Measurements from ENCODE around the gene KRTAP12-3.
"Not testable (repeated sequence)": the region's sequence is repeated elsewhere in the genome, so short reads cannot be mapped to it uniquely, and the experiment has no call there.

The KRTAP12-3 gene

DNA sequence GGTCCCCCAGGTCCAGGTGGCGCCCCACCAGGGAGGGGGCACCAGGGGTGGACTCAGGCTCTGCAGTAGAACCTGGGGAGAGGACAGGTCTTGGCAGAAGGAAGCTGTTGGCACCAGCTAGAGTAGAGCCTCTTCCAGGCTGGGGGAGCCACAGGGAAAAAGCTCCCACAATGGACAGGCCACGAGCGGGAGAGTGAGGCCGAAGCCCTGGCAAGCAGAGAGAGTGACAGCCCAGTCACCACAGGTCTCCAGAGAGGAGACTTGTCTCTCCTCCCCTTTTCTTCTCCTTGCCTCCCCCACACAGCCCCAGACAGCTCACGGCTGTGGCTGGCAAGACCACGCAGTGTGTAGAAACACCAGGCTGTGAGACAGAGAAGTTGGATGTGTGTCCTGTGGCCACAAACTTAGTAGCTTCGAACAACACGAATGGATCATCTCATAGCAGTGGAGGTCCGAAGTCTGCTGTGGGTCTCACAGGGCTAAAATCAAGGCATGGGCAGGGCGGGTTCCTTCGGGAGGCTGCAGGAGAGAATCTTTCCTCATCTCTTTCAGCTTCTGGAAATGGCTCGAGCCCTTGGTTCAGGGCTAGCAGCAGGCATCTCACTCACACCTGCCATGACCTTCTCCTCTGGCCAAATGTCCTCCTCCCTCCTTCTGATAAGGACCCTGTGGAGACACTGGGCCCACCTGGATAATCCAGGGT lies 6.6 kb upstream of the KRTAP12-3 start:
- DNase-seq (ENCODE audit: low spot score), result no peak

DNA sequence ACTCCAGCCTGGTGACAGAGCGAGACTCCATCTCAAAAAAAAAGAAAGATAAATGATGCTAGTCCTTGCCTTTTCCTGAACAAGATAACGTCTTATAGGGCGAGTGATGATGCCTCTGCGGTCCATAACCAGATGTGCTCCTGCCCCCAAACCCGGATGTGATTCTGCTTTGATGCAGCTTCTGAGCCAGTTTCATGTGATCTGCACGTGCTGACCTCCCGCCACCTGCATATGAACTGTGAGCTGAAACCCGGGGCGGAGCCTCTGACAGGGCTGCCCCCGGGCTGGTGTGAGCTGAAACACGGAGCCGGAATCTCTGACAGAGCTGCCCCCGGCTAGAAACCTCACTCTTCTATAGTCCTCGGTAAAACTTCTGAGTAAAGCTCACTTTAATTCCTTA lies 4.6 kb upstream of the KRTAP12-3 start:
- no peak for DNase-seq (ENCODE audit: low spot score)

DNA sequence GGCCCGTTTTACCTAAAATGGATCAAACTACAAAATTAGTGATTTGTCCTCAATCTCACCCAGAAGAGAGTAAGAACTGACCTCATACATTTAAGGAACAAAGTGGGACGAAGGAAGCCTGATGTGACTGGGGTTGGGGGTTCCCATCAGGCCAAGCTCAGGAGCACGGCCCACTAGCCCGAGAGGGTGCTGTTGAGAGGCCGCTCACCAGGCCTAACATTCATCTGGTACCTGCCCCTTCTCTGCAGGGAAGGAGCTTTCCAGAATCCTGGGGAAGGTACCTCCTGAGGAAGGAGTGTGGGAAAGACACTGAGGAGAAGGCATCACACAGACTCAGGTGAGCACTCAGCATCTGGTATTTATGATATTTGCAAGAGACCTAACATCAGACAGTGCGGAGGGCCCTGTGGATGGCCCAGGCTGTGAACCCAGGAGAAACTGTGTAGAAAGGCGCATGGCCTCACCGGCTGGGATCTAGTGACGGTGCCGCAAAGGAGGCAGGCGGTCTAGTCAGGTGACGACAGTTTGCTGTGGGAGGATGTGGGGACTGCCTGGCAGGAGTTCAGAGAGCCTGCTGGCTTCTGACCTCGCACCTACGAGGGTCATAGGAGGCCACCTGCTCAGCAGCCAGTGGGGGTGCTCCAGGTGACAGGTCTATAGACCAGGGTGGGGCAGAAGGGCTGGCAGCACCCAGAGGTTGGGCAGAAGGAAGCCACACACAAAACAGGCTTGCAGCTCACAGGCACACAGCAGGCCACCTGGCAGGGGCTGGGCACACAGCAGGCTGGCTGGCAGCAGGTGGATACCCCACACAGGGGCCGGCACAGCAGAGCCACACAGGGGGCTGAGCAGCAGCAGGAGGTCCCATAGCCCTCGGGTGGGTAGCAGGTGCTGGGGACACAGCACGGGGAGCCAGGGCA lies 3.8 kb upstream of the KRTAP12-3 start:
- DNase-seq (ENCODE audit: low spot score), result no peak

DNA sequence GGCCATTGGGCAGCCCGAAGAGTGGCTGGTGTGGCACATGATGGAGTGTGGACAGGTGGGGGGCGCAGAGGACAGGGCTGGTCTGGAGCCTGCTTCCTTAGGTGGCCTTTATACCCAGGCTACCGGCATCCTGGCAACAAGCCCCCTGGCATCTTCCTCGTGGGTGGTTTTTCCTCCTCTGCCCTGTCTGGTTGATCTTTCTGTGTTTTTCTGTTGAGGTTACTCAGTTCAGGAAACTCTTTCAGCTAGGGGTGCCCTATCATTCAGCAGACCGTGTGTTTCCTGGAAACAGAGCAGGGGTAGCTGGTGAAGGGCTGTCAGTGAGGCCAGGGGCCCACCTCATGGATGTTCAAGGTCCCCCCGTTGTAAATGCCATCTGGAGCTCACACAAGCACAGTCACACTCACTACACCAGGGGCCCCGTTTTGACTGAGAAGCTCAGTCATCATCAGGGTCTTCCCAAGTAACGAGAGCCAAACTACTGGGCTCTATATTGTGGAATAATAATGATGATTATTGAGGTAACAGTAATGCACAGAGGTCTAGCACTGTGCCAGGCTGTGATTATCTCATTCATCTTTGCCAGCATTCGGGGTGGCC lies 3.1 kb upstream of the KRTAP12-3 start, which contains the start of gene KRTAP12-4:
KRTAP12-4 (minus strand) TSS at position 84 of the 600 bp plus-strand sequence; CDS start at position 39, 45 bp downstream.
- no peak for DNase-seq (ENCODE audit: low spot score)

DNA sequence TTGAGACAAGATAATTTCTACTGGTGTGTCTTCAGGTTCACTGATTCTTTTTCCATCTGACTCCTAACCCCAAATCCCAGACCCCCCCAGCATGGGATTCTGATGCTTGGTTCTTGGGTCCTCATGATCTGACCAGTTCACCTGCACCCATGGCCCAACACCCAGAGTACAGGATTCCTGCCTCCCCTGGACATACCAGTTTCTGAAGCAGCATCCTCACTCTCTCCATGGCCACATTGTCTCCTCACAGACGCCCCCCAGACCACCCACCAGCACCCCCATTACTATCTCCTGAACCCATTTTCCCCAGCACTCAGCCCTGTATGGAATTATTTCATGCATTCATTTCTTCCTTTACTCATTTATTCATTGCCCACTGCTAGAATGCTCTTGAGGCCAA lies 864 bp upstream of the KRTAP12-3 start:
- no peak for DNase-seq (ENCODE audit: low spot score)

DNA sequence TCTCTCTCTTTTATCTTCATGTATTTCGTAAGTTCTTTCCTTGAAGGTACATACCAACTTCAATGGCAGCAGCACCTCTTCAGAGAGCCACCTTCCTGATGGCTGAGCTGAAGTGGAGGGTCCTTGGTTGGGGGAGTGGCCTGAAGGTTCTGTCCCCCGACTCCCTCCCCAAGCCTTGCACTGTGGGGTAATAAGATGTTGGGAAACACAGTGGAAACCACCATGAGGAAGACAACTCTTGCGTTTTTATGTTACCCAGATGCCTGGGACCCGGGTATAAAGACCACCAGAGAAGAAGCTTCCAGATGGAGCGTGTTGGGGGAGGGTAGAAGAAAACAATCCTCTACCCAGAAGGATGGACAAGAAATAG lies 794 bp downstream of the KRTAP12-3 start:
- no peak for DNase-seq (ENCODE audit: low spot score)

DNA sequence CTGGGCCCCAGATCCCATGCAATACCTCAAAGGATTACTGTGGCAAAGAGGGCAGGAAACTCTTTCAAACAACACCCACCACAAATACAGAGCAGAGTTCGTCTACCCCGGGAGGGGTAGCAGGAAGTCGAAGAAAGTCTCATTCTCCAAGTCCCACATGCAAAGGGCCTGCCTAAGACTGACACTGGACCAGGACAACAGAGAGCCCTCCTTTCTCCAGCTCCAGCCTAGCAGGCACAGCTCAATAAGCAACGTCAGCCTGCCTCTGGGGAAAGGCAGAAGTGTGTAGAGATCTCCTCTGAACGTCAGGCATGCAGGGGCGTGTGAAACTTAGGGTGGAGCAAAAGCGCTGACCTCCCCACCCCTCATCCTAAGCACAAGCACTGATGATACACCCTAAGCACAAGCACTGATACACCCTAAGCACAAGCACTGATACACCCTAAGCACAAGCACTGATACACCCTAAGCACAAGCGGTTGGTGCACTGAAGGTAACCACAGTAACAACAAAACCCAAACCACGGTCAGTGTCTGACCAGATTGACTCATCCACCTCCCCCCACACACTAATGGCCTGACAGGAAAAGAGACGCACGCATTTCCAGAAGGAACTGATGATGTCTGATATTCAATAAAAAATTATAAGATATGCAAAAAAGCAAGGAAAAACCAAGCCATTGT lies 1.3 kb downstream of the KRTAP12-3 start:
- peak; percentile 41 for DNase-seq (ENCODE audit: low spot score)

DNA sequence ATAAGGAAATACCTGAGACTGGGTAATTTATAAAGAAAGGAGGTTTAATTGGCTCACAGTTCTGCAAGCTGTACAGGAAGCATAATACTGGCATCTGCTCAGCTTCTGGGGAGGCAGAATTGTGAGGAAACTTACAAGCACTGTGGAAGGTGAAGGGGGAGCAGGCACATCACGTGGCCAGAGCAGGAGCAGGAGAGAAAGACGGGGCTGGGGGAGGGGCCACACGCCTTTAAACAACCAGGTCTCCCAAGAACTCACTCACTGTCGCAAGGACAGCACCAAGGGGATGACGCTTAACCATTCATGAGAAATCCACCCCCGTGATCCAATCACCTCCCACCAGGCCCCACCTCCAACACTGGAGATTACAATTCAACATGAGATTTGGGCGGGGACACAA lies 3.8 kb downstream of the KRTAP12-3 start:
- not testable (repeated sequence) for DNase-seq (ENCODE audit: low spot score)

DNA sequence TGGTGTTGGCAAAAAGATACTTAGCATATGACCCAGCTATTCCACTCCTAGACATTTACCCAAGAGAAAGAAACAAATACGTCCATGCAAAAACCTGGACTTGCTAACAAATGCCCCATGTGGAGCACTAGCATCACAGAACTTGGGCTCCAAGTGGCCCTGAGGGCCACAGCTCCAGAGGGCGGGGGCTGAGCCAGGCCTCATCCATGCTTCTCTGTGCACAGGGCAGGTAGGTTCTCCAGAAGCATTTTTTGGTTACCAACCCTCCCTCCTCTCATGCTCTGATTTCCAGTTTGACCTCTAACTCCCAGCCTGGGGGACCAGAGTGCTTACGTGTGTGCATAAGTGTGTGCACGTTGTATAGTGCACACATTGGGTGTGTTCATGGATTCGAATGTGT lies 7.0 kb downstream of the KRTAP12-3 start:
- DNase-seq (ENCODE audit: low spot score), result no peak

DNA sequence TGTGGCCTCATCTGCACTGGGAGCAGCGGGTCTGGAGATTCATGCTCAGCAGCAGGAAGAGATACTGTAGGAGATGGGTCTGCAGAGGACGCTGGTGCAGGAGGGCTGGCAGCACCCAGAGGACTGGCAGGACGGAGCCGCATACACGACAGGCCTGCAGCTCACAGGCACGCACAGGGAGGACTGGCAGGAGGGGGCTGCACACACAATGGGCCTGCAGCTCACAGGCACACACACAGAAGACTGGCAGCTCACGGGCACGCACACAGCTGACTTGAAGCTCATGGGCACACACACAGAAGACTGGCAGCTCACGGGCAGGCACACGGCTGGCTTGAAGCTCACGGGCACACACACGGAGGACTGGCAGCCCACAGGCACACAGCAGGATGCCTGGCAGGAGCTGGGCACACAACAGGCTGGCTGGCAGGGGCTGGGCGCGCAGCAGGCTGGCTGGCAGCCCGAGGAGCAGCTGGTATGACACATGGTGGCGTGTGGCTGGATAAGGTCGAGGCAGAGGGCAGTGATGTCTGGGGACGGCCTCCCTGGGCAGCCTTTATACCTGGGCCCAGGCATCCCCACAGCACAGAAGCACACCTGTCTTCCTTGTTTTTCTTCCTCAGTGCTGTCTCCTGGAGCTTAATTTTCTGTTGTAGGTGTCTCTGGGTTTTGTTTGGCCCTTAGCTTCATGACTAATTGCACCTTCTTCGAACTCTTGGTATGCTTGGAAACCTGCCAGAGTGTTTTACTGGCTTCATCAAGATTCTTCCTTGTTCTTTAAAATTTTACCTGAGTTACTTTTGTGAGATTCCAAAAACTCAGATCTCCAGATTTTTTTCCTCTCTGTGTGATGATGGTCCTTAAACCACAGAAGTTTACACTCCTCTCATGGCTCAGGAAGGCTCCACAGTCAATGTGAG lies 8.9 kb downstream of the KRTAP12-3 start, which contains the start of gene KRTAP12-2:
KRTAP12-2 (minus strand) TSS at position 527 of the 920 bp plus-strand sequence; CDS start at position 486, 41 bp downstream.
- no peak for DNase-seq (ENCODE audit: low spot score)

DNA sequence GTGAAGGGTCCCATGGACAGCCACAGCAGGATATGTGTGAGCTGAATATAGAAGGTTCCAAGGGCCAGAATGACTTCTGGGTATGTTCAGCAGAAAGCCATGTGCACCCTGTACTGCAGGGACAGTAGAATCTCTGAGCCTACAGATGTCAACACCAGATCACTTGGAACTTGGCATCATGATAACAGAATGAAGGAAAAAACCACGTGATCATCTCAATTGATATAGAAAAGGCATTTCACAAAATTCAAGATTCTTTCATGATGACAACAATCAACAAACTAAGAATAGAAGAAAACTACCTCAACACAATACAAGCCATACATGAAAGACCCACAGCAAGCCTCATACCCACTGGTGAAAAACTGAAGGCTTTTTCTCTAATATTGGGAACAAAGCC lies 9.9 kb downstream of the KRTAP12-3 start:
- no peak for DNase-seq (ENCODE audit: low spot score)

DNA sequence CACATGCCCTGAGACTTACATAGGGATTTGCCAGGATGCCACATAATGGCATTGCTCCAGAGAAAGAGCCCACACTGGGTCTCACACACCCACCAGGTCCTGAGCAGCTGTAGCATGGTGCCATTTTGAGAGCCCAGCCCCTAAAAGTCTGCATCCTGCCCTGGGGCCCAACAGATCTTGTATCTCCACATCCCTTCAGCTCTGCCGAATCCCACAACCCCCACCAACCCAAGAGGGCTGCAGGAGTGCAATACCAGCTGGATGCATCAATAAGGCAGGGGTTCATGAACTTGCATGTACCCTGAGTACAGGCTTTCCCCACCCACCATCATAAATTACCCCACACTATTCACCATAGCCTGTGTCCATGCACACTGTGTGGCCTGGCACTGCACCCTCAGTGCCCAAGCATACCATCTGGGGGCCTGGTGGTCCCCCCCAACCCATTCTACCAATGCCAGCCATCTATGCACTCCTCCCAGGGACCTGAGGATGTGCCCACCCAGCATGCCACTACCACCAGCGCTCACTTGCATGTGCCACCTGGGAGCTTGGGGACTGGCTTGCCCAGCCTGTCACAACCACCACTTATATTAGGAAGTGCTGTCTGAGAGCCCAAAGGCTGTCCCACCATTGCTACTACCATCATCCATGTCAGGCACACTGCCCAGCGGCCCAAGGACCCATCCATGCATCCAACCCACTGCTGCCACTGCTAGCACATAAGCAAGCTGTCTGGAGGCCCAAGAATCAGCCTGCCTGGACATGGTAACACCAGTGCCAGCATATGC lies 13.1 kb downstream of the KRTAP12-3 start:
- no peak for DNase-seq (ENCODE audit: low spot score)

DNA sequence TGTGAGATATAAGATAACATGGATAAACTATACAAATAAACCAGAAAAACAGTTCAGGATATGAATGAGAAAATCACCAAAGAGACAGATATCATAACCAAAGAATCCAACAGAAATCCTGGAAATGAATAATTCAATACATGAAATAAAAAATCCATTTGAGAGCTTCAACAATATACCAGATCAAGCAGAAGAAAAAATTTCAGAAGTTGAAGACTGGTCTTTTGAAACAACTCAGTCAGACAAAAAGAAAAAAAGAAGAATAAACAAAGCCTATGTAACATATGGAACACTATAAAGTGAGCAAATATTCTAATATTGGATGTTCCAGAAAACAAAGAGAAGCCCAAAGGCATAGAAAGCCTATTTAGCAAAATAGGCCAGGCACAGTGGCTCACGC lies 14.2 kb downstream of the KRTAP12-3 start:
- no peak for DNase-seq (ENCODE audit: low spot score)

DNA sequence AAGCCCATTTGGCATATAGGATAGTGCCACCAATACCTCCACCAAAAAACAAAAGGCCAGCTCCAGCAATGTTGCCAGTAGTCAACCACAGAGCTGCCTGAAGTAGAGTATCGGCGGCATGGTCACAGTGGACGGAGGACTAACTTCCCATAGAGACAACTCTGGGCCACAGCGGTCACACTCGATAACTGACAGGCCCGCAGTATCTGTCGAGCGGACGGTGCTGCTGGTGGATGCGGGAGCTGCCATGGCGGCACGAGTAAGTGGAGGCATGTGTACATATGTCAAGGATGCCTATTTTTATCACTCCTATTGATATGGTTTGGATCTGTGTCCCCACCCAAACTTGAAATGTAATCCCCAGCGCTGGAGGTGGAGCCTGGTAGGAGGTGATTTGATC lies 20.1 kb downstream of the KRTAP12-3 start:
- no peak for DNase-seq (ENCODE audit: low spot score)

DNA sequence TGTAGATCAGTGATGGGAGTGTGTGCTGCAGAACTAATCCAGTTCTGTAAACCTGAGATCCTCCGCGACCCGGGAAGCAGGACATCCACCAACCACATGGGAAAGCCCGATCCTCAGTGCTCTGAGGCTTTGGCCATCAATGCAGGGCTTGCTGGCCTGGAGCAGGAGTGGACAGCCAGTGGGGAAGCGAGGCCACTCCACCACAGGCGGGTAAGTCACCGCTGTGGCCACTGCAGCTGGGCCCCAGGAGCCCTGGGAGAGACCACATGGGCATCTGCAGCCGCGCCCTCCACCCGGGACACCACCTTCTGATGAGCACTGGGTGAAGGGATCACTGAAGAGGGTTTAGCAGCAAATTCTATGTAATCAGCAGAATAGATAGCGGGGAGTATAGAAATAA lies 23.4 kb downstream of the KRTAP12-3 start:
- DNase-seq (ENCODE audit: low spot score), result no peak

DNA sequence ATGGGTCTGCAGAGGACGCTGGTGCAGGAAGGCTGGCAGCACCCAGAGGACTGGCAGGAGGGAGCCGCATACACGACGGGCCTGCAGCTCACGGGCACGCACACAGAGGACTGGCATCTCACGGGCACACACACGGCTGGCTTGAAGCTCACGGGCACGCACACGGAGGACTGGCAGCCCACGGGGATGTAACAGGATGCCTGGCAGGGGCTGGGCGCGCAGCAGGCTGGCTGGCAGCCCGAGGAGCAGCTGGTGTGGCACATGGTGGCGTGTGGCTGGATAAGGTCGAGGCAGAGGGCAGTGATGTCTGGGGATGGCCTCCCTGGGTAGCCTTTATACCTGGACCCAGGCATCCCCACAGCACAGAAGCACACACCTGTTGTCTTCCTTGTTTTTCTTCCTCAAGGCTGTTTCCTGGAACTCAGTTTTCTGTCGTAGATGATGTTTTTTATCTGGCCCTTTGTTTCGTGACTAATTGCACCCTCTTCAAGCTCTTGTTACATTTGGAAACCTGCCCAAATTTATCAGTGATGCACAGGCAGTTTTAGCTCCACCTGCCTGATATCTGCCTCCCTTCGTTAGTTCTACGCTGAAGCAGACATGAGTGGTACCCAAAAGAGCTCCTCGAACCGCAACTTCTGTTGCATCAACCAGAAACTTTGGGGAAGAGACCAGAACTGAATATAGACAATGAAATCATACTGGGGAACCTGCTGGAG lies 24.3 kb downstream of the KRTAP12-3 start, which contains the start of gene KRTAP12-1:
KRTAP12-1 (minus strand) TSS at position 303 of the 719 bp plus-strand sequence; CDS start at position 263, 40 bp downstream.
- DNase-seq (ENCODE audit: low spot score), result no peak

DNA sequence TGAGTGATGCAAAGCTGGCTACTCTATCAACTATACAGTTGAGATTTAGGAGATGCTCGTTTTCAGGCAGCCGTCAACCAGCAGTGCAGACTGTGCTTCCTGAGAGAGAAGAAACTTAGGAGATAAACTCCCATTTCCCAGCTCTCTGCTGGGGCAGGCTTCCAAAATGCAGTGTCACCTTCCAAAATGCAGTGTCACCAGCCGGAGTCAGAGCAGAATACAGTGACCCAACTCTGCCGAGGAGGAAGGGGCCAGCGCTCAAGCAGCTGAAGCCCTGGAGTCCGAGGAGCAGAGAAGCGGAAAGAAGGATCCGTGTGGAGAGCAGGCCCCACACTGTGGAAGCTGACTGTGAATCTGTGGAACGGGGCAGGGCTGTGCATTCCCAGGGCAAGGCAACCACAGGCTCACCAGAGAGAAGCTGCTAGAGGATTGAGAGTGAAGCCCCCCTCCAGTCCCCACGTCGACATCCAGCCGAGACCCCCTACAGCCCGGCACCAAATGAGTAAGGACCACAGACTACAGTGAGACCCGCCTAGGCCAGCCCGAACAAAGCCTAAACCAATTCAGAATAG lies 24.9 kb downstream of the KRTAP12-3 start:
- DNase-seq (ENCODE audit: low spot score), result no peak

DNA sequence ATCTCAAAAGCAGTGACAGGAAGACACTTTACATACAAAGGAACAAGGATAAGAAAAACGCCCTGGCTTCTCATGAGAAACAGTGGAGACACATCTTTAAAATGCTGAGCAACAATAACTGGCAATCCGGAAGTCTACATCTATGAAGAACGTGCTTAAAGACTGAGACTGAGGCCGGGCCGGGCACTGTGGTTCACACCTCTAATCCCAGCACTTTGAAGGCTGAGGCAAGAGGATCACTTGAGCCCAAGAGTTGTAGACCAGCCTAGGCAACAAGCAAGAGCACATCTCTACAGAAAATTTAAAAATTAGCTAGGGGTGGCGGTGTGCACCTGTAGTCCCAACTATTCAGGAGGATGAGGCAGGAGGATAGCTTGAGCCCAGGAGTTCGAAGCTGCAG lies 26.3 kb downstream of the KRTAP12-3 start:
- no peak for DNase-seq (ENCODE audit: low spot score)

DNA sequence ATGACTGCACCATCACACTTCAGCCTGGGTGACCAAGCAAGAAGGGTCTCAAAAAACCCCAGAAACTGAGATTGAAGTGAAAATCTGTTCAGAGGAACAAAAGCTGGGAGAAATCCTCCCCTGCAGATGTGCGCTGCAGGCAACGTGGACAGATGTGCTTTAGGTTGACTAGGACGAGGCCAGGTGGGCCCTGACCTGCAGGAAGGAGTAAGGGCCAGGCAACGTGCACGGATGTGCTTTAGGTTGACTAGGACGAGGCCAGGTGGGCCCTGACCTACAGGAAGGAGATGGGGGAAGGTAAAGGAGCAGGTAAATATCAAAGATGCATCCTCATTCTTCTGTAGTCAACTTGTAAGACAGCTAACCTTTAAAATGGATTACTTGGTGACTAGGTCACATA lies 26.8 kb downstream of the KRTAP12-3 start:
- DNase-seq (ENCODE audit: low spot score), result no peak
